Panc1 (cell line): ENCODE data around the gene TAF5L.
A peak's percentile ranks its signal among the peaks of the same experiment; 100 is the strongest.

Experiments used
- CTCF ChIP-seq: fragments of 450-650 bp; IDR thresholded peaks from 2 replicates; pipeline ENCODE4 v1.5.1; 2017; ENCODE audit warnings: mild to moderate bottlenecking
- POLR2AphosphoS5 ChIP-seq: IDR thresholded peaks from 2 replicates; pipeline ENCODE4 v1.6.1; 2012; ENCODE audit warnings: mild to moderate bottlenecking, low read depth, low read length, moderate library complexity
- SIN3A ChIP-seq: IDR thresholded peaks from 2 replicates; pipeline ENCODE4 v1.6.1; 2012; ENCODE audit warnings: low read depth, mild to moderate bottlenecking, low read length, moderate library complexity, borderline replicate concordance; ENCODE audit not compliant: insufficient read depth

DNA sequence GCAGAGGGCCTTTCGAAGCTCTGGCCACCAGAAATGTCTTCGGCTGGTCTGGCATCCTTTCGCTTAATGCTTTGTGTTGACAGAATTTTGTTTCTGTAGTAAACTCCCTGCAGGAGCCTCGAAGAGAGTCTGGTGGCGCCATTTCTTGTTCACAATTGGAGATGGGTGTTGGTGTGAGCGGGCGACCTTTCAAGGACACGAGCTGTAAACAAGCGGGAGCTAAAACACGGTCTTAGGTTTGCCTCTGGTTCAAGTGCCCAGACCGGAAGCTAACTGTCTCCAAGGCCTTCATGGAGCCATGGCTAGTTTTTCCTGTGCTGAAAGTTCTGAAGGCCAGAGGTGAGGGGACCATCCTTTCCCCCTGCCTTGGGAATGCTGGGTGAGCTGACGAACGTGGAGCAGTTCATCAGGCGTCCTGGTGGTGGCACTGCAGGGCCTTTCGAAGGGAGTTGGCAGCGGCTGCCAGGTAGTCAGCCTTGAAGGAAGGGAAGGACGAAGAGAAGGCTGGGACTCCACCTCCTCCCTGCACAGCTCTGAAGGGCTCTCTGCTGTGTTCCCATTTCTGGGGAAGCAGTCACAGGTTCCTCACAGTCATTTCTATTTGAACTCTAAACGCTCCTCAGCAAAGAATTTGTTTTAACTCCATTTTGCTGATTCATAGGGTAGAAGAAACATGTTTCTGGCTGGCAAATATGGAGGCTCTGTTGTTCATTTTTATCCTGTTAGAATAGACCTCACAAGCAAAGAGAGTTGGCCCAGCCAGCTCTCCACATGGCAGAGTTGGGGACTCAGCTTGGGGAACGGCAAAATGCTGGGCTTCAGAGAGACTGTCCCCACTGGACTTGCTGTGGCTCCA is 35.3 kb upstream of the TAF5L start:
- TF ChIP-seq CTCF (peak; percentile 87), POLR2AphosphoS5 (no peak), SIN3A (no peak)
